ENCODE results near the gene RANBP9. TPM values are rescaled to one million over a fixed set of nuclear protein-coding genes. Genes with fewer than 3 reads are reported as not detected.

RANBP9 gene
- total and polyA plus RNA-seq, 2 of the 13 experiments (the other 11 are each of a cell fraction or from before 2014, with no cell fraction given): 26.6 to 30.6 TPM

DNA sequence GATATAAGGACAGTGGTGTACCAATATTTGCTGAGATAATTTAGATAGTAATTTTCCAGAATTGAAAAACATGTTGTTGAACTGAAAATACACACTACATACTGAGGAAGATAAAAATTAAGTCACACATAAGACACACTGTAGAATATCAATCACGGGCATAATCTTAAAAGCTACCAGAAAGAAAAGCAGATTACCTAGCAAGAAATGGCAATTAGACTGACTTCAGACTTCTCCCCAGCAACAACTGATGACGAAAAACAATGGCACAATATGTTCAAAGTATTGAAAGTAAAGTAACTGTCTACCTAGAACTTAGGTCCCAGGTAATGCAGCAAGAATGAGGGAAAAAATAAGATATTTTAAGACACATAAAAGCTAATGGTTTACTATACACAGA, 50.0 kb downstream of the RANBP9 start:
- Histone ChIP-seq H3K4me2 (ENCODE audit: low read depth, low read length) (0 out of 2 replicates have a peak overlapping the region, but pooled peaks have one; percentile 60), H3K4me1 (ENCODE audit: insufficient read depth, low read length) (peaks cover 68% of the 10 kb centered on the region), H3K9me3 (ENCODE audit: low read length) (no peaks in the 10 kb centered on the region), H4K20me1 (ENCODE audit: insufficient read depth, low read length) (peaks cover 39% of the 10 kb centered on the region), H3K9ac (ENCODE audit: insufficient read depth, low read depth, low read length) (no peak overlapping the region), H3K36me3 (replicated peaks in 1 of 2; ENCODE audit: control insufficient read depth in 1 of 2, insufficient read depth in 2 of 2, low read length in 2 of 2) (peaks cover 0 to 5% of the 10 kb centered on the region in 2 experiments; a peak in 3 of 5 replicates), H3K4me3 (replicated peaks in 1 of 3; ENCODE audit: insufficient read depth in 1 of 3, low read depth in 2 of 3, low read length in 3 of 3) (no peak overlapping the region), H2AFZ (ENCODE audit: low read length) (no peak overlapping the region), H3K27me3 (ENCODE audit: control insufficient read depth in 1 of 2, insufficient read depth in 2 of 2, low read length in 2 of 2) (no peaks in the 10 kb centered on the region), H3K27ac (ENCODE audit: extremely low read length, insufficient read depth, low read length) (no peak overlapping the region), H3K79me2 (ENCODE audit: insufficient read depth, low read length) (peaks cover 92% of the 10 kb centered on the region)
- no peak for DNase-seq (ENCODE audit: low spot score)
- no peak for FAIRE-seq
- ATAC-seq: no peak
- POLR2A ChIA-PET: interaction anchor here (0.9 to 1.6 kb wide), 2 partner anchors 10 to 44 kb away, joined by 3 to 5 read pairs; no protein-coding TSS in a partner anchor
- TF ChIP-seq ZNF331 (CRISPR knock-in tag; IDR thresholded peaks at IDR 0.05): no peak
- peak; percentile 96 for TF ChIP-seq ZNF317 (CRISPR knock-in tag; IDR thresholded peaks at IDR 0.05)
- no peak for TF ChIP-seq ZNF18 (CRISPR knock-in tag; IDR thresholded peaks at IDR 0.05; ENCODE audit: insufficient replicate concordance)
- TF ChIP-seq RFX5 (IDR thresholded peaks at IDR 0.05; ENCODE audit: low read depth, low read length): peak; percentile 94
- intact Hi-C loops (cut with micrococcal nuclease; ENCODE audit: unreplicated experiment) (loop anchor here (5.0 kb wide), 1 partner anchor 44 kb away; the partner anchor contains the start of gene NOL7), in situ Hi-C loops (cut with HindIII; ENCODE audit: extremely low pct_ligation_motif_present, low pct_unique_long_range_greater_than_20kb) (no loop called here)
- no TSS peak for BruUV-seq (replicated peaks)
- CTCF ChIA-PET (ENCODE audit: low intra/inter-chr PET ratio, low total read pairs): no interaction called here
- WGBS (ENCODE audit: low lambda C conversion rate): 47% methylated on average over 2 of the region's 2 CpGs

GRCh38 chr6:13660893-13661292, 50.7 kb downstream of the RANBP9 start:
- BruUV-seq (replicated peaks): no TSS peak
- POLR2A ChIA-PET: interaction anchor here (0.9 to 1.7 kb wide), 6 partner anchors 11 to 56 kb away, joined by 3 to 14 read pairs (median 6); partner anchors contain the start of genes NOL7 and RANBP9
- WGBS (ENCODE audit: low lambda C conversion rate): 91% methylated on average over 1 of the region's 1 CpG
- TF ChIP-seq, protein P1, sequence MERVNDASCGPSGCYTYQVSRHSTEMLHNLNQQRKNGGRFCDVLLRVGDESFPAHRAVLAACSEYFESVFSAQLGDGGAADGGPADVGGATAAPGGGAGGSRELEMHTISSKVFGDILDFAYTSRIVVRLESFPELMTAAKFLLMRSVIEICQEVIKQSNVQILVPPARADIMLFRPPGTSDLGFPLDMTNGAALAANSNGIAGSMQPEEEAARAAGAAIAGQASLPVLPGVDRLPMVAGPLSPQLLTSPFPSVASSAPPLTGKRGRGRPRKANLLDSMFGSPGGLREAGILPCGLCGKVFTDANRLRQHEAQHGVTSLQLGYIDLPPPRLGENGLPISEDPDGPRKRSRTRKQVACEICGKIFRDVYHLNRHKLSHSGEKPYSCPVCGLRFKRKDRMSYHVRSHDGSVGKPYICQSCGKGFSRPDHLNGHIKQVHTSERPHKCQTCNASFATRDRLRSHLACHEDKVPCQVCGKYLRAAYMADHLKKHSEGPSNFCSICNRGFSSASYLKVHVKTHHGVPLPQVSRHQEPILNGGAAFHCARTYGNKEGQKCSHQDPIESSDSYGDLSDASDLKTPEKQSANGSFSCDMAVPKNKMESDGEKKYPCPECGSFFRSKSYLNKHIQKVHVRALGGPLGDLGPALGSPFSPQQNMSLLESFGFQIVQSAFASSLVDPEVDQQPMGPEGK (CRISPR knock-in tag; IDR thresholded peaks at IDR 0.05): 0 out of 2 replicates have a peak, but pooled peaks have one; percentile 20
- TF ChIP-seq ZNF615 (CRISPR knock-in tag; IDR thresholded peaks at IDR 0.05; ENCODE audit: borderline replicate concordance): no peak
- no peak for TF ChIP-seq ATF4 (CRISPR knock-in tag; IDR thresholded peaks at IDR 0.05)
- TF ChIP-seq HNRNPK (IDR thresholded peaks at IDR 0.05; ENCODE audit: low read depth, low read length, poor library complexity, severe bottlenecking): no peak
- no peak for TF ChIP-seq ZNF235 (CRISPR knock-in tag; IDR thresholded peaks at IDR 0.05; ENCODE audit: borderline replicate concordance)
- TF ChIP-seq ISL2 (CRISPR knock-in tag; IDR thresholded peaks at IDR 0.05): 0 out of 2 replicates have a peak, but pooled peaks have one; percentile 31
- TF ChIP-seq FOXJ3 (CRISPR knock-in tag; IDR thresholded peaks at IDR 0.05; ENCODE audit: borderline replicate concordance): peak; percentile 68; the same call in 1 of the 2 replicates

More at GRCh38 chr6:13660893-13661292, 50.7 kb downstream of the RANBP9 start:
- Histone ChIP-seq H4K20me1 (ENCODE audit: insufficient read depth, low read length) (peaks cover 35% of the 10 kb centered on the region), H3K27me3 (ENCODE audit: control insufficient read depth in 1 of 2, insufficient read depth in 2 of 2, low read length in 2 of 2) (no peaks in the 10 kb centered on the region), H3K4me2 (ENCODE audit: low read depth, low read length) (peak overlapping the region; percentile 60; the same call in 1 of the 2 replicates), H3K9ac (ENCODE audit: insufficient read depth, low read depth, low read length) (no peak overlapping the region), H3K4me1 (ENCODE audit: insufficient read depth, low read length) (peaks cover 61% of the 10 kb centered on the region), H3K4me3 (replicated peaks in 1 of 3; ENCODE audit: insufficient read depth in 1 of 3, low read depth in 2 of 3, low read length in 3 of 3) (no peak overlapping the region), H2AFZ (ENCODE audit: low read length) (no peak overlapping the region), H3K27ac (ENCODE audit: extremely low read length, insufficient read depth, low read length) (peak overlapping the region; percentile 50), H3K36me3 (replicated peaks in 1 of 2; ENCODE audit: control insufficient read depth in 1 of 2, insufficient read depth in 2 of 2, low read length in 2 of 2) (peaks cover 0 to 5% of the 10 kb centered on the region in 2 experiments; a peak in 3 of 5 replicates), H3K9me3 (ENCODE audit: low read length) (no peaks in the 10 kb centered on the region), H3K79me2 (ENCODE audit: insufficient read depth, low read length) (peaks cover 86% of the 10 kb centered on the region)
- peak; percentile 77 for FAIRE-seq
- peak; percentile 72 for DNase-seq (ENCODE audit: low spot score)
- ATAC-seq: peak; percentile 99
- intact Hi-C loops (cut with micrococcal nuclease; ENCODE audit: unreplicated experiment) (loop anchor here (5.0 kb wide), 1 partner anchor 44 kb away; the partner anchor contains the start of gene NOL7), in situ Hi-C loops (cut with HindIII; ENCODE audit: extremely low pct_ligation_motif_present, low pct_unique_long_range_greater_than_20kb) (no loop called here)
- CTCF ChIA-PET (ENCODE audit: low intra/inter-chr PET ratio, low total read pairs): no interaction called here
